ENCODE measurements around the gene SCAMP5.
A peak's percentile ranks its signal among the peaks of the same experiment; 100 is the strongest.

The SCAMP5 gene

GRCh38 chr15:75031848-75032247 lies 36.5 kb downstream of the SCAMP5 start:
- TF ChIP-seq TAF1 (IDR thresholded peaks at IDR 0.05; ENCODE audit: low read depth) = no peak
- no peak for TF ChIP-seq USF1 (IDR thresholded peaks at IDR 0.05)
- TF ChIP-seq EP300 (IDR thresholded peaks at IDR 0.05; ENCODE audit: borderline replicate concordance) = no peak
- no peak for TF ChIP-seq CEBPB (IDR thresholded peaks at IDR 0.05)
- TF ChIP-seq MAX (IDR thresholded peaks at IDR 0.05) = no peak
- no peak for TF ChIP-seq REST (IDR thresholded peaks at IDR 0.05; ENCODE audit: low read depth)
- TF ChIP-seq YY1 (IDR thresholded peaks at IDR 0.05; ENCODE audit: low read depth) = no peak

- TF ChIP-seq CEBPB (IDR thresholded peaks at IDR 0.05) (no peak), CREB1 (IDR thresholded peaks at IDR 0.05; ENCODE audit: low read depth) (no peak), EP300 (IDR thresholded peaks at IDR 0.05; ENCODE audit: borderline replicate concordance) (no peak), MAX (IDR thresholded peaks at IDR 0.05) (no peak), RAD21 (IDR thresholded peaks at IDR 0.05; ENCODE audit: low read depth) (no peak), FOXM1 (IDR thresholded peaks at IDR 0.05; ENCODE audit: borderline replicate concordance, low read depth) (no peak), TEAD4 (IDR thresholded peaks at IDR 0.05) (no peak), YY1 (IDR thresholded peaks at IDR 0.05; ENCODE audit: low read depth) (no peak), TAF1 (IDR thresholded peaks at IDR 0.05; ENCODE audit: low read depth) (no peak), USF1 (IDR thresholded peaks at IDR 0.05) (no peak), EGR1 (IDR thresholded peaks at IDR 0.05) (no peak), NFIC (IDR thresholded peaks at IDR 0.05) (no peak)
Observed at GRCh38 chr15:75032395-75032794, 37.0 kb downstream of the SCAMP5 start.

GRCh38 chr15:75033809-75034208 lies 38.4 kb downstream of the SCAMP5 start:
- TF ChIP-seq TAF1 (IDR thresholded peaks at IDR 0.05; ENCODE audit: low read depth) (no peak), TCF12 (IDR thresholded peaks at IDR 0.05; ENCODE audit: low read depth) (no peak), MAX (IDR thresholded peaks at IDR 0.05) (no peak), NFIC (IDR thresholded peaks at IDR 0.05) (no peak), USF1 (IDR thresholded peaks at IDR 0.05) (no peak), CEBPB (IDR thresholded peaks at IDR 0.05) (no peak), ZBTB7A (IDR thresholded peaks at IDR 0.05; ENCODE audit: low read depth) (no peak)

- TF ChIP-seq CEBPB (IDR thresholded peaks at IDR 0.05) (no peak), TAF1 (IDR thresholded peaks at IDR 0.05; ENCODE audit: low read depth) (no peak), EP300 (IDR thresholded peaks at IDR 0.05; ENCODE audit: borderline replicate concordance) (no peak), TCF12 (IDR thresholded peaks at IDR 0.05; ENCODE audit: low read depth) (no peak), CREB1 (IDR thresholded peaks at IDR 0.05; ENCODE audit: low read depth) (no peak), RAD21 (IDR thresholded peaks at IDR 0.05; ENCODE audit: low read depth) (no peak), FOXM1 (IDR thresholded peaks at IDR 0.05; ENCODE audit: borderline replicate concordance, low read depth) (no peak)
Observed at GRCh38 chr15:75034615-75035014, 39.3 kb downstream of the SCAMP5 start.

- TF ChIP-seq TCF12 (IDR thresholded peaks at IDR 0.05; ENCODE audit: low read depth) (peak; percentile 86), EGR1 (IDR thresholded peaks at IDR 0.05) (no peak), YY1 (IDR thresholded peaks at IDR 0.05; ENCODE audit: low read depth) (no peak), NFIC (IDR thresholded peaks at IDR 0.05) (peak; percentile 45; the same call in 1 of the 2 replicates), FOXM1 (IDR thresholded peaks at IDR 0.05; ENCODE audit: borderline replicate concordance, low read depth) (peak; percentile 24; the same call in 1 of the 2 replicates), USF1 (IDR thresholded peaks at IDR 0.05) (peak; percentile 43; the same call in 1 of the 2 replicates), ZBTB7A (IDR thresholded peaks at IDR 0.05; ENCODE audit: low read depth) (no peak), CREB1 (IDR thresholded peaks at IDR 0.05; ENCODE audit: low read depth) (no peak), TAF1 (IDR thresholded peaks at IDR 0.05; ENCODE audit: low read depth) (no peak), TEAD4 (IDR thresholded peaks at IDR 0.05) (peak; percentile 74), CEBPB (IDR thresholded peaks at IDR 0.05) (peak; percentile 54; the same call in 1 of the 2 replicates), RAD21 (IDR thresholded peaks at IDR 0.05; ENCODE audit: low read depth) (peak; percentile 13; the same call in 1 of the 2 replicates), REST (IDR thresholded peaks at IDR 0.05; ENCODE audit: low read depth) (no peak), EP300 (IDR thresholded peaks at IDR 0.05; ENCODE audit: borderline replicate concordance) (peak; percentile 77; the same call in 1 of the 2 replicates), MAX (IDR thresholded peaks at IDR 0.05) (peak; percentile 27; the same call in 1 of the 2 replicates)
Observed at GRCh38 chr15:75036212-75036616, 40.9 kb downstream of the SCAMP5 start.

Measured in Ishikawa (cell line).